HL-60 (cell line): ENCODE data around the gene SLC26A2.

Experiments used
- POLR2AphosphoS5 ChIP-seq: IDR thresholded peaks from 2 replicates; pipeline ENCODE4 v1.6.1; 2012; ENCODE audit warnings: low read depth
- SPI1 ChIP-seq: IDR thresholded peaks from 2 replicates; pipeline ENCODE4 v1.6.1; 2012; ENCODE audit warnings: low read depth, mild to moderate bottlenecking, borderline replicate concordance
- TF ChIP-seq, protein P1 (sequence below): IDR thresholded peaks from one replicate; pipeline ENCODE4 v1.5.1; 2011; ENCODE audit warnings: low read length, control low read depth, inconsistent platforms; ENCODE audit not compliant: insufficient read depth

DNA sequence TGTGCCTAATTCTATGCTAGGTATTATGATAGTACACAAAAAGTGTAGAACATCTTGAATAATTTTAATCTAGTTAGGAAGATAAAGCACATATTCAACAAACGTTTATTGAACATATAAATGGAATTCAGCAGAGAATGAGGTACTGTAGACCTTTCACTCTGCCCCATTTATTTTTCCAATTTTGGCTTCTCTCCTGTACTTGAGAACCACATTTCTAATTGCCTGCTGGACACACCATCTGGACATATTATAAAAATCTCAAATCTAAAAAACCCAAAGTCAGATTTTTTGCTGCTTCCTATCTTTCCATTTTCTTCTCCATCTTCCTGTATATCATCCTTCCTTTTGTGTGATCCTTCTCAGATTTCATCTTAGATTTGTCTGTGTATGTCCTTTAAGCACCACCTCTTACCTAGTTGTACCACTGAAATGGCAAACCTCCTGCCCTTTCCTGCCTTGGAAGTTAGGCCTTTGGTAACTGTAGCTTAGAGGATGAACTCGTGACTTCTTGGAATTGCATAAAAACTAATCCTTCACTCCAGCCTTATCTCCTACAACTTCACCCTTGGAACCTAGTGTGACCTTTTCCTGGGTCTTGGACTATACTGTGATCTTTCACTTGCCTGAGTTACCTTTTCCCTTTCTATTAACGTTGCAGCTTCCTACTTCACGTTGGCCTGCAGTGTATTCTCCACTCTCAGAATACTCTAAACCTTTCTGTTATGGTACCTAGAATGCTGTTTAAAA is 8.8 kb downstream of the SLC26A2 start:
- TF ChIP-seq, protein P1, sequence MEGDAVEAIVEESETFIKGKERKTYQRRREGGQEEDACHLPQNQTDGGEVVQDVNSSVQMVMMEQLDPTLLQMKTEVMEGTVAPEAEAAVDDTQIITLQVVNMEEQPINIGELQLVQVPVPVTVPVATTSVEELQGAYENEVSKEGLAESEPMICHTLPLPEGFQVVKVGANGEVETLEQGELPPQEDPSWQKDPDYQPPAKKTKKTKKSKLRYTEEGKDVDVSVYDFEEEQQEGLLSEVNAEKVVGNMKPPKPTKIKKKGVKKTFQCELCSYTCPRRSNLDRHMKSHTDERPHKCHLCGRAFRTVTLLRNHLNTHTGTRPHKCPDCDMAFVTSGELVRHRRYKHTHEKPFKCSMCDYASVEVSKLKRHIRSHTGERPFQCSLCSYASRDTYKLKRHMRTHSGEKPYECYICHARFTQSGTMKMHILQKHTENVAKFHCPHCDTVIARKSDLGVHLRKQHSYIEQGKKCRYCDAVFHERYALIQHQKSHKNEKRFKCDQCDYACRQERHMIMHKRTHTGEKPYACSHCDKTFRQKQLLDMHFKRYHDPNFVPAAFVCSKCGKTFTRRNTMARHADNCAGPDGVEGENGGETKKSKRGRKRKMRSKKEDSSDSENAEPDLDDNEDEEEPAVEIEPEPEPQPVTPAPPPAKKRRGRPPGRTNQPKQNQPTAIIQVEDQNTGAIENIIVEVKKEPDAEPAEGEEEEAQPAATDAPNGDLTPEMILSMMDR, result no peak
- no peak for TF ChIP-seq SPI1
- no peak for TF ChIP-seq POLR2AphosphoS5
